HepG2 (cell line): ENCODE data around the gene LRRC3C. TPM values are rescaled to one million over a fixed set of nuclear protein-coding genes. Genes with fewer than 3 reads are reported as not detected.
A peak's percentile ranks its signal among the peaks of the same experiment; 100 is the strongest.

Source experiments
- BCL3 ChIP-seq: sonication (generic); formaldehyde crosslinking; IDR thresholded peaks from 2 replicates; pipeline ENCODE4 v1.5.1; 2020; ENCODE audit warnings: mild to moderate bottlenecking, missing genetic modification reagents, moderate library complexity
- HNRNPK ChIP-seq: fragments of 200-400 bp; formaldehyde crosslinking; IDR thresholded peaks from 2 replicates; pipeline ENCODE4 v1.6.1; 2018; ENCODE audit warnings: low read length, low read depth, moderate library complexity, mild to moderate bottlenecking; ENCODE audit not compliant: poor library complexity, severe bottlenecking
- SIN3A ChIP-seq: IDR thresholded peaks from 2 replicates; pipeline ENCODE4 v1.6.1; 2011; ENCODE audit warnings: low read depth, mild to moderate bottlenecking, control low read depth, low read length, borderline replicate concordance
- SOX5 ChIP-seq: IDR thresholded peaks from 2 replicates; pipeline ENCODE4 v1.6.1; 2016; ENCODE audit warnings: borderline replicate concordance
- XRCC5 ChIP-seq: fragments of 200-400 bp; formaldehyde crosslinking; optimal IDR thresholded peaks from 2 replicates; pipeline ENCODE3; 2017; ENCODE audit warnings: mild to moderate bottlenecking, low read length
- ZBTB20 ChIP-seq: sonication (generic); formaldehyde crosslinking; IDR thresholded peaks from 2 replicates; pipeline ENCODE4 v1.8.1; 2023; ENCODE audit warnings: missing genetic modification reagents, low read depth, mild to moderate bottlenecking, borderline replicate concordance
- ZHX1 ChIP-seq: sonication (generic); formaldehyde crosslinking; IDR thresholded peaks from 2 replicates; pipeline ENCODE4 v1.8.1; 2022; ENCODE audit warnings: low read depth, mild to moderate bottlenecking, missing genetic modification reagents
- ZMYM2 ChIP-seq: sonication (generic); formaldehyde crosslinking; IDR thresholded peaks from 2 replicates; pipeline ENCODE4 v1.8.0; 2022; ENCODE audit warnings: mild to moderate bottlenecking, missing genetic modification reagents
- ZNF460 ChIP-seq: sonication (generic); formaldehyde crosslinking; IDR thresholded peaks from 2 replicates; pipeline ENCODE4 v1.5.1; 2020; ENCODE audit warnings: missing genetic modification reagents, mild to moderate bottlenecking, borderline replicate concordance
- ZNF609 ChIP-seq: sonication (generic); formaldehyde crosslinking; IDR thresholded peaks from 2 replicates; pipeline ENCODE4 v1.4.0; 2020; ENCODE audit warnings: mild to moderate bottlenecking, missing genetic modification reagents, borderline replicate concordance
- polyA plus RNA-seq, 8 experiments: library from polyadenylated mRNA; depleted of rRNA in 3 of 8; stranded (reverse) in 7 of 8; unstranded in 1 of 8; fragments of >200 nt; fragmentation: Illumina TruSeq in 4 of 8; extraction: Trizol in 4 of 8; gene quantifications; 2 replicates each; pipeline versions ENCODE4 v1.2.1 to v1.2.3, GENCODE V29; 2011 to 2016; ENCODE audit warnings: low read depth in 4 of 8, missing spikeins in 1 of 8, mixed read lengths in 1 of 8; ENCODE audit not compliant: insufficient read depth in 1 of 8
- total RNA-seq, 5 experiments: library from RNA; depleted of rRNA; stranded (reverse); fragments of >200 nt; fragmentation: Illumina TruSeq; extraction: Trizol; gene quantifications; 2 replicates each; pipeline ENCODE4 v1.2.3, GENCODE V29; 2016; ENCODE audit warnings: low read depth in 1 of 5
- TF ChIP-seq, protein P1 (sequence below): sonication (generic); formaldehyde crosslinking; IDR thresholded peaks from 2 replicates; pipeline ENCODE4 v1.9.0; 2022; ENCODE audit warnings: low read depth, missing genetic modification reagents

Gene LRRC3C
- total and polyA plus RNA-seq, 2 of the 13 experiments (the other 11 are each of a cell fraction or from before 2014, with no cell fraction given): 0.17 TPM; not detected in 1

DNA sequence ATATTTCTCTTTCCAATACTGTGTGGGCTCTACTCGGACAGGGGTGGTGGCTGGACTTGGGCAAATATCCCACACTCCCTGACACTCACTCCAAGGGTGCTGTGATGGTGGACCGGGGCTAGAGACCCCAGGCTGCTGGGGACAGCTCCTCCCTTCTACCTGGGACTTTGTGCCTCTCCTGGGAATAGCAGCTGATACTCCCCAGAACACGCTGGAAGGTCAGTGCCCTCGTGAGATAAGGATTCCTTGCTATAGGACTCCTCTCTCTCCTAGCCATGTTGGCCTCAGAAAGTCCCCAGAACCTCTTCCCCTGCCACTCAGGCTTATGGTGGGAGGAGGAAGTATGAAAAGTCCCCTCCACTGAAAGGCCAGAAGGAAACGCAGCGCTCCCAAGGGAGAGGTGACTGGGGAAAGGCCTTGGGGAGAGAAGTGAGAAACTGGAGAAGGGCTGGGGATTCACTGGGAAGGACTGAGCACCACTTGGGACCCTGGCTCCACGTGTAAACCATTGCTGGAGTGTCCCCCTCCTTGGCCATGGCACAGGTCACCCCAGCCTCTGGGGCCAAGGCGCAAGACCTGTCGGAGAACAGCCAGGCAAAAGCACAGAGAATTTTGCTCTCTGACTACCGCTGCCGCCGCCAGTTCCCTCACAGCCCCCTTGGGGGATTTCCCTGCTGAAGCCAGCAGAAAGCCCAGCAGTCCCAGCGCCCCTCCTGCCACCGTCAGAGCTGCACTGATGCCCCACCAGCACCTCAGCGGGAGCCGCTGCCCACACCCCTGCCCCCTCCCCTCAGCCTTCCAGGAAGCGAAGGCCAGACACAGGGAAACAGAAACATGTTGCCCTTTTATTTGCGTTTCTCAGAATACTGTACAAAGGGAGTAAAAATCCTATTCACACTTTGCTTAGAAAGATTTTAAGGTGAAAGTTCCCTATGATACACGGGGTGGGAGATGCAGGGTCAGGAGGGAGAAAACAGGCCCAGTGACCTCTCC is 7.0 kb upstream of the LRRC3C start (continued):
- TF ChIP-seq ZHX1 (no peak), ZNF609 (CRISPR knock-in tag) (peak; percentile 52; the same call in 1 of the 2 replicates), ZBTB20 (CRISPR knock-in tag) (no peak; the same call in 1 of the 2 replicates), ZMYM2 (CRISPR knock-in tag) (0 out of 2 replicates have a peak, but pooled peaks have one; percentile 44), XRCC5 (no peak), ZNF460 (CRISPR knock-in tag) (no peak), SIN3A (no peak), HNRNPK (no peak), SOX5 (CRISPR knock-in tag) (no peak), BCL3 (CRISPR knock-in tag) (peak; percentile 99)
- TF ChIP-seq, protein P1, sequence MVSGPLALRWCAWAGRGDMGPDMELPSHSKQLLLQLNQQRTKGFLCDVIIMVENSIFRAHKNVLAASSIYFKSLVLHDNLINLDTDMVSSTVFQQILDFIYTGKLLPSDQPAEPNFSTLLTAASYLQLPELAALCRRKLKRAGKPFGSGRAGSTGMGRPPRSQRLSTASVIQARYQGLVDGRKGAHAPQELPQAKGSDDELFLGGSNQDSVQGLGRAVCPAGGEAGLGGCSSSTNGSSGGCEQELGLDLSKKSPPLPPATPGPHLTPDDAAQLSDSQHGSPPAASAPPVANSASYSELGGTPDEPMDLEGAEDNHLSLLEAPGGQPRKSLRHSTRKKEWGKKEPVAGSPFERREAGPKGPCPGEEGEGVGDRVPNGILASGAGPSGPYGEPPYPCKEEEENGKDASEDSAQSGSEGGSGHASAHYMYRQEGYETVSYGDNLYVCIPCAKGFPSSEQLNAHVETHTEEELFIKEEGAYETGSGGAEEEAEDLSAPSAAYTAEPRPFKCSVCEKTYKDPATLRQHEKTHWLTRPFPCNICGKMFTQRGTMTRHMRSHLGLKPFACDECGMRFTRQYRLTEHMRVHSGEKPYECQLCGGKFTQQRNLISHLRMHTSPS: peak; percentile 87; the same call in 1 of the 2 replicates
